Measurements from ENCODE around the gene BCL11B.

DNA sequence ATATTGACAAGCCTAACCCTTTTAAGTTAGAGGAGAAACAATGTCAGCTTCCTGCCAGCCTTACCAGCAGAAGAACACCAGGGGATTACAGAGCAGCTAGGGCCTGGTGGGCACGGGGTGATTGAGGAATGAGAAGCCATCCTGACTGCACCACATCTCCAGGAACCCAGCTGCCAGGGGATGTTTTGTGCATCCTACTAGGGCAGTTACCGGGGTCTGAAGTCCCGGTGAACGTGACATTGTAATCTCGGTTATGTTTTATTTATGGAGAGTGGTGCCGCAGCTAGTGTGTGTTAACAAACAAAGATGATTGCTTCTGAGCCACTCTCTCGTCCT lies 115.9 kb downstream of the BCL11B start:
- TF ChIP-seq, protein P1, sequence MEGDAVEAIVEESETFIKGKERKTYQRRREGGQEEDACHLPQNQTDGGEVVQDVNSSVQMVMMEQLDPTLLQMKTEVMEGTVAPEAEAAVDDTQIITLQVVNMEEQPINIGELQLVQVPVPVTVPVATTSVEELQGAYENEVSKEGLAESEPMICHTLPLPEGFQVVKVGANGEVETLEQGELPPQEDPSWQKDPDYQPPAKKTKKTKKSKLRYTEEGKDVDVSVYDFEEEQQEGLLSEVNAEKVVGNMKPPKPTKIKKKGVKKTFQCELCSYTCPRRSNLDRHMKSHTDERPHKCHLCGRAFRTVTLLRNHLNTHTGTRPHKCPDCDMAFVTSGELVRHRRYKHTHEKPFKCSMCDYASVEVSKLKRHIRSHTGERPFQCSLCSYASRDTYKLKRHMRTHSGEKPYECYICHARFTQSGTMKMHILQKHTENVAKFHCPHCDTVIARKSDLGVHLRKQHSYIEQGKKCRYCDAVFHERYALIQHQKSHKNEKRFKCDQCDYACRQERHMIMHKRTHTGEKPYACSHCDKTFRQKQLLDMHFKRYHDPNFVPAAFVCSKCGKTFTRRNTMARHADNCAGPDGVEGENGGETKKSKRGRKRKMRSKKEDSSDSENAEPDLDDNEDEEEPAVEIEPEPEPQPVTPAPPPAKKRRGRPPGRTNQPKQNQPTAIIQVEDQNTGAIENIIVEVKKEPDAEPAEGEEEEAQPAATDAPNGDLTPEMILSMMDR (conservative IDR thresholded peaks at IDR 0.05; ENCODE audit: low read depth, low read length) = no peak
- no peak for TF ChIP-seq EZH2 (IDR thresholded peaks at IDR 0.05; ENCODE audit: borderline replicate concordance, low read depth, low read length, poor library complexity, severe bottlenecking)

Data from A673 (cell line).